Stomach (tissue), 9 donors: Measurements from ENCODE around the gene TSFM. TPM values are rescaled to one million over a fixed set of nuclear protein-coding genes. Genes with fewer than 3 reads are reported as not detected.
A peak's percentile ranks its signal among the peaks of the same experiment; 100 is the strongest.

ENCODE experiments used
- DNase-seq, 2 donors: peaks; one replicate each; pipeline versions ENCODE4 v3.0.0 to v3.0.0-alpha.2; 2013 to 2019
- H3K27ac ChIP-seq, 5 donors: fragments of 200-600 bp in 4 of 5; sonication (generic) in 4 of 5; one replicate each; pipeline ENCODE4 v1.5.1; 2013 to 2019; ENCODE audit warnings: mild to moderate bottlenecking in 1 of 5, moderate library complexity in 1 of 5
- H3K27me3 ChIP-seq, 3 donors: fragments of 200-600 bp; sonication (generic); one replicate each; pipeline ENCODE4 v1.5.1; 2017 to 2019; ENCODE audit warnings: mixed run types in 1 of 3
- H3K36me3 ChIP-seq, 4 donors: fragments of 200-600 bp; sonication (generic); 1 replicate in 3 of 4; 2 replicates in 1 of 4; pipeline ENCODE4 v1.5.1; 2016 to 2019
- H3K4me1 ChIP-seq, 4 donors: fragments of 200-600 bp; sonication (generic); one replicate each; pipeline ENCODE4 v1.5.1; 2016 to 2019
- H3K4me3 ChIP-seq, 4 donors: fragments of 200-600 bp; sonication (generic) in 3 of 4; one replicate each; pipeline ENCODE4 v1.5.1; 2016 to 2019; ENCODE audit warnings: mild to moderate bottlenecking in 1 of 4
- H3K9me3 ChIP-seq, 4 donors: fragments of 200-600 bp; sonication (generic); one replicate each; pipeline ENCODE4 v1.5.1; 2016 to 2019
- EP300 ChIP-seq: sonication (generic); formaldehyde crosslinking; IDR thresholded peaks from one replicate; pipeline ENCODE4 v1.6.1; 2017; ENCODE audit warnings: antibody characterized with exemption
- POLR2A ChIP-seq, 4 donors: fragments of 450-650 bp; IDR thresholded peaks; one replicate each; pipeline ENCODE4 v1.6.1; 2016; ENCODE audit warnings: antibody characterized with exemption in 4 of 4, control low read depth in 2 of 4, mild to moderate bottlenecking in 1 of 4, moderate library complexity in 1 of 4
- POLR2AphosphoS5 ChIP-seq, 3 donors: sonication (generic); formaldehyde crosslinking; IDR thresholded peaks; one replicate each; pipeline ENCODE4 v1.6.1; 2016; ENCODE audit warnings: antibody characterized with exemption in 3 of 3
- WGBS, 5 donors: extraction: QIAGEN DNeasy Blood & Tissue Kit in 3 of 5; methylation state at CpG; one replicate each; pipeline versions ENCODE4 v1.1.5 to v1.1.7; 2013 to 2018; 5-methylcytosine and 5-hydroxymethylcytosine counted together
- intact Hi-C: fragments of 100-400 bp; cut with DNase I; formaldehyde crosslinking; loops from one replicate; pipeline ENCODE4 v1.15.1; 2023; ENCODE audit warnings: low total_unique reads
- polyA plus RNA-seq, 3 donors: library from polyadenylated mRNA; stranded (reverse); fragments of 200-250 nt; gene quantifications; one replicate each; pipeline ENCODE4 v1.2.3, GENCODE V29; 2013
- total RNA-seq, 5 donors: library from RNA; depleted of rRNA; stranded (reverse); fragments of >200 nt; gene quantifications; one replicate each; pipeline versions ENCODE4 v1.1.0 to v1.2.3, GENCODE V29; 2014 to 2016
- TF ChIP-seq, protein P1 (sequence below), 7 experiments: fragments of 450-650 bp in 4 of 7; fragments of 200-600 bp in 3 of 7; sonication (generic) in 3 of 7; IDR thresholded peaks; one replicate each; pipeline ENCODE4 v1.5.1; 2016 to 2019; ENCODE audit warnings: antibody characterized with exemption in 7 of 7, control low read depth in 2 of 7, mild to moderate bottlenecking in 1 of 7
- donor health status: healthy with polysubstance abuse.
- donor health status: Bipolar disorder and iron deficiency.
- donor health status: healthy.

TSFM gene
- total and polyA plus RNA-seq, 8 donors, result 2.3 to 39.3 (median 13.5) TPM

DNA sequence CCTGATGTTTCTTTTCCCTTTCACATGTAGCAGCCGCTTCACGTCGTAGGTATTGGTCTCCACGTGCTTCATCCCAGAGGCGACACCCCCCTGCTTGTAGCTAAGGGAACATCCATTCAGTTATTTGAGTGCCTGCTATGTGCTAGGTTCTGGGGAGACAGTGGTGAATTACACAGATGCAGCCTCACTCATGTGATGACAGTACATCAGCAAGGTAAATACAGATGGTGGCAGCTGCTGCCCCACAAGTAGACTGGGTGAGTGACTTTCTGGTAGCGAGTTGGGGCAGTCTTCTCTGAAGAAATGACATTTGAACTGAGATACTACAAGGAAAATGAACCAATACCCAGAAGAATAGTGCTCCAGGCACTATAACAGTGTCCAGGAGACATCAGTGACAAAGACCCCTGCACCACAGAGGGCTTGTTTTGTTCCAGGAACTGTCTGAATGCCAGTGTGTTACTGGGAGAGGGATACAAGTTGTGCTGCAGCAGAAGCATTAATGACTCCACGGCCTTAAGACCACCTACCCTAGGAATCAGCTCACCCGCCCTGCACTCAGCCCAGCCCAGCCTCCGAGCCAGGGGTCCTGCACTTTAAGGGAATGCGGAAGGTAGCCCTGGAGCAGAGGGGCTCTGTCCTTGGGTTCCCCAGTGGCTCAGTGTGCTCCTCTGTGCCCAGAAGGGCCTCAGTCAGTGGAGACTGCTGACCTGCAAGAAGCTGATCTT lies 28.6 kb downstream of the TSFM start:
- DNase-seq, result no peak
- TF ChIP-seq, protein P1, sequence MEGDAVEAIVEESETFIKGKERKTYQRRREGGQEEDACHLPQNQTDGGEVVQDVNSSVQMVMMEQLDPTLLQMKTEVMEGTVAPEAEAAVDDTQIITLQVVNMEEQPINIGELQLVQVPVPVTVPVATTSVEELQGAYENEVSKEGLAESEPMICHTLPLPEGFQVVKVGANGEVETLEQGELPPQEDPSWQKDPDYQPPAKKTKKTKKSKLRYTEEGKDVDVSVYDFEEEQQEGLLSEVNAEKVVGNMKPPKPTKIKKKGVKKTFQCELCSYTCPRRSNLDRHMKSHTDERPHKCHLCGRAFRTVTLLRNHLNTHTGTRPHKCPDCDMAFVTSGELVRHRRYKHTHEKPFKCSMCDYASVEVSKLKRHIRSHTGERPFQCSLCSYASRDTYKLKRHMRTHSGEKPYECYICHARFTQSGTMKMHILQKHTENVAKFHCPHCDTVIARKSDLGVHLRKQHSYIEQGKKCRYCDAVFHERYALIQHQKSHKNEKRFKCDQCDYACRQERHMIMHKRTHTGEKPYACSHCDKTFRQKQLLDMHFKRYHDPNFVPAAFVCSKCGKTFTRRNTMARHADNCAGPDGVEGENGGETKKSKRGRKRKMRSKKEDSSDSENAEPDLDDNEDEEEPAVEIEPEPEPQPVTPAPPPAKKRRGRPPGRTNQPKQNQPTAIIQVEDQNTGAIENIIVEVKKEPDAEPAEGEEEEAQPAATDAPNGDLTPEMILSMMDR (IDR thresholded peaks at IDR 0.05), result no peak
- TF ChIP-seq POLR2A (IDR thresholded peaks at IDR 0.05), result no peak
- TF ChIP-seq EP300, result no peak
- no peak for TF ChIP-seq POLR2AphosphoS5 (IDR thresholded peaks at IDR 0.05)
- no peak overlapping the region for H3K4me3 ChIP-seq
- H3K9me3 ChIP-seq, result no peaks in the 10 kb centered on the region
- intact Hi-C loops, result no loop called here
- H3K27me3 ChIP-seq, result no peaks in the 10 kb centered on the region
- H3K36me3 ChIP-seq, result peaks cover 31 to 71% (median 69%) of the 10 kb centered on the region in 4 donors
- 86 to 95% (median 91%) methylated on average over 10 of the region's 10 CpGs for WGBS, 5 donors
- H3K27ac ChIP-seq, result no peak overlapping the region
- peaks cover 2 to 42% (median 13%) of the 10 kb centered on the region in 4 donors for H3K4me1 ChIP-seq

DNA sequence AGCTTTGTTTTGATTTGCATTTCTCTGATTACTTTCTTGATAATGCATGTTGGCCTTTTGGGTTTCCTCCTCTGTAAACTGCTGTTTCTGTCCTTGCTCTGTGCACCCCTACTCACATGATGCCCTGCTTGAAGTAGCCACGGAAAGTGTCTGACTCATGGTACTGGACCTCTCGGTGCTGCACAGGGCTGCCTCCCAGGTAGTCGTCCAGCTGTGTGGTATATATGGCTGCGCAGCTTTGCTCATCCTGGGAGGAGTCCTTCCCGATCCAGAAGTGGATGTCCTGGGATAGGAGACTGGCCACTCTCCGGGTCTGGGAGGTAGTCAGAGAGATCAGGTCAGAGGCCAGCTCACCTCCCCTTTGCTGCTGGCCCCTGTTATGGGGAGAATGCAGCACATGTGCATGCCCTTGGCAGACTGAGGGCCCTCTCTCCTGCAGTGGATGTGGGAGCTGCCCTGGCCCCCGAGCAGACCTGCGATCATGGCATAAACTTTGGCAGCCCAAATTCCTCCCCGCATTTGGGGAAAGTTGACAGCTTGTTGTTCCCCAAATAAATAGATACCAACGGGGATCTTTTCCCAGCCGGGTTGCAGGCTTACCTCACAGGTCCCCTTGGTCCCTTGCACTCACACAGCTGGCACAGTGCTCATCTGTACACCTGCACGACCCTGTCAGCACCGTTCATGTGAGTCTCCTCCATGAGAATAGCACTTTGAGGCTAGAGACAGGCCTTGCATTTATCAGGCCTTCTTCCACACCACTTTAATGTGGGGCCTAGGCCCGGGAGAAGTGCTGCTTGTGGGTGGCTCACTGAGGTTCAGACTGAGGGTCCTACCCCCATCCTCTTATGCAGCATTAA lies 30.8 kb downstream of the TSFM start:
- 59 to 79% (median 73%) methylated on average over 14 of the region's 14 CpGs for WGBS, 5 donors
- Histone ChIP-seq H3K27me3 (no peaks in the 10 kb centered on the region), H3K4me3 (no peak overlapping the region), H3K4me1 (peaks cover 15 to 60% (median 28%) of the 10 kb centered on the region in 4 donors), H3K36me3 (peaks cover 20 to 52% (median 48%) of the 10 kb centered on the region in 4 donors), H3K27ac (no peak overlapping the region), H3K9me3 (no peaks in the 10 kb centered on the region)
- intact Hi-C loops, result no loop called here
- TF ChIP-seq, protein P1 (IDR thresholded peaks at IDR 0.05), result no peak
- TF ChIP-seq EP300 (no peak), POLR2AphosphoS5 (IDR thresholded peaks at IDR 0.05) (no peak), POLR2A (IDR thresholded peaks at IDR 0.05) (no peak)
- DNase-seq, result no peak

DNA sequence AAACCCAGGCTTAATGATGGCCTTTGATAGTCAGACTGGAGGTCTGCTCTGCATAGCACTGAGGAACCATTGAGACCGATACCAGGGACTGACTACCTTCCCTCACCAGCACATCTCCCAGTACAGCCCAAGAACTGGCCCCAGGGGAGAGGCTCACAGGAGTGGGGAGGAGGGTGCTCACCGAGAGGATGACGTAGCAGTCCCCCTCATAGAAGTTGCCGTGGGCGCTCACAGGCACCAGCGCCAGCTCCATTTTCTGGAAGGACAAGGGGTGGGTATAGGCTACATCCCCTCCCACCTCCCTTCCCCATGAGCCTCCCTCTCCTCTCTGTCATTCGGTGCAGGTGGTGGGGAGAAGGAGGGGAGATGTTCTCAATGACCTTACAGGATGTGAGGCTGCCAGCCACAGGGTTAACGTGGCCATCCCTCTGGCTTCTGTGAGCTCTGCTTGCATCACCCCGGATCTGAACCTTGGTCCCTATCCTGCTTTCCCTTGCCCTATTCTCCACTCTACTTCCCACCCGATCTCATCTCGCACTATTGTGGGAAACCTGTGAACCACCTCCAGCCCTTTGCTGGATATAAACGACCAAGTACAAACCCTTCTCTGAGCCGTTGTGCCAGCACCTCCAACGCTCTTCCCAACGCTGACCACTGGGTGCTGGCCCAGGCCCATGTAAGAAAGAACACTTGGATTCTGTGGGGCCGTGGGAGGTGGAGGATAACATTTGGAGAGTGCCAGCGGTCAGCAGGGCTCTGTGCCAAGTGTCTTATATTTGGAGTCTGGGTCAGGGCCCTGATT lies 31.6 kb downstream of the TSFM start:
- Histone ChIP-seq H3K4me3 (no peak overlapping the region), H3K27ac (no peak overlapping the region), H3K36me3 (peaks cover 19 to 52% (median 44%) of the 10 kb centered on the region in 4 donors), H3K4me1 (peaks cover 15 to 69% (median 33%) of the 10 kb centered on the region in 4 donors), H3K27me3 (no peaks in the 10 kb centered on the region), H3K9me3 (no peaks in the 10 kb centered on the region)
- intact Hi-C loops, result no loop called here
- no peak for TF ChIP-seq POLR2A (IDR thresholded peaks at IDR 0.05)
- DNase-seq, result no peak
- WGBS, 5 donors, result 56 to 71% (median 65%) methylated on average over 17 of the region's 17 CpGs

DNA sequence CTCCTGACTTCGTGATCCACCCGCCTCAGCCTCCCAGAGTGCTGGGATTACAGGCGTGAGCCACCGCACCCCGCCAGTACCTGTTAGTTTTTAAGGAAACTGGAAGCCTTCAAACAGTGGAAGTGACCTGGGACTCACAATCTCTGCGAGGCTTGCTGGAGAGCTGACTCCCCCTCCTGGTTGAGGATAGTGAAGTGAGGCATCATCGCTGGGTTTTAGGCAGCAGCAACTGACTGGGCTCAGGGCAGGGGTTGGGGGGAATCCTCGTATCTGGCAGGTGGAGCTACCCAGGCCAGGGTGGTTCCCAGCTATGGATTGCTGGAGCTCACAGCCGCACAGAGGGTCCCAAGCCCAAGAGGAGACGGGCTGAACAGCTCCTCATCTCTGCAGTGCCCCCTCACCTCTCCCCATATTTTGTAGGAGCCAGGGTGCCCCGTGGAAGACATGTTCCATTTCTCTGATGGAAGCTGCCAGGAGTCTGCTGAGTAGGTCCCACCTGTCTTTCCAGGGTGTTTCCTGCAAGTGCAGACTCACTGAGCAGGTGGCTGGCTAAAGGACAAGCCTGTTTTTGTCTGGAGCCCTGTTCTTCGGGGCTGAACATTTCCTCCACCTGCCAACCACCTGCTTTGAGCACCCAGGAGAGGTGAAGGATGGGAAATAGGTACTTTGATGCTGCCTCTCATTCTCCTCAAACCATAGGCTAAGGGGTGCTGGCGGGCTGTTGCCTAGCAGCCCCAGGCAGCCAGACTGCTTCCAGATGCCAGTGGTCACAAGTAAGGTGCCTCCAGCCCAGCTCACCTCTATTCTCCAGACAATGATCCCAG lies 32.8 kb downstream of the TSFM start:
- TF ChIP-seq, protein P1 (IDR thresholded peaks at IDR 0.05), result no peak
- TF ChIP-seq POLR2A (IDR thresholded peaks at IDR 0.05) (no peak), EP300 (no peak), POLR2AphosphoS5 (IDR thresholded peaks at IDR 0.05) (no peak)
- Histone ChIP-seq H3K9me3 (no peaks in the 10 kb centered on the region), H3K4me1 (peaks cover 15 to 74% (median 37%) of the 10 kb centered on the region in 4 donors), H3K36me3 (peaks cover 14 to 52% (median 42%) of the 10 kb centered on the region in 4 donors), H3K27ac (peak overlapping the region in 1 of 5 donors; percentile 29), H3K27me3 (no peaks in the 10 kb centered on the region), H3K4me3 (no peak overlapping the region)
- WGBS, 5 donors, result 70 to 83% (median 79%) methylated on average over 11 to 13 of the region's 13 CpGs
- DNase-seq, result no peak
- intact Hi-C loops, result no loop called here
